ENCODE measurements around the gene MARK4.
"Not testable (repeated sequence)": the region's sequence is repeated elsewhere in the genome, so short reads cannot be mapped to it uniquely, and the experiment has no call there.

The MARK4 gene

DNA sequence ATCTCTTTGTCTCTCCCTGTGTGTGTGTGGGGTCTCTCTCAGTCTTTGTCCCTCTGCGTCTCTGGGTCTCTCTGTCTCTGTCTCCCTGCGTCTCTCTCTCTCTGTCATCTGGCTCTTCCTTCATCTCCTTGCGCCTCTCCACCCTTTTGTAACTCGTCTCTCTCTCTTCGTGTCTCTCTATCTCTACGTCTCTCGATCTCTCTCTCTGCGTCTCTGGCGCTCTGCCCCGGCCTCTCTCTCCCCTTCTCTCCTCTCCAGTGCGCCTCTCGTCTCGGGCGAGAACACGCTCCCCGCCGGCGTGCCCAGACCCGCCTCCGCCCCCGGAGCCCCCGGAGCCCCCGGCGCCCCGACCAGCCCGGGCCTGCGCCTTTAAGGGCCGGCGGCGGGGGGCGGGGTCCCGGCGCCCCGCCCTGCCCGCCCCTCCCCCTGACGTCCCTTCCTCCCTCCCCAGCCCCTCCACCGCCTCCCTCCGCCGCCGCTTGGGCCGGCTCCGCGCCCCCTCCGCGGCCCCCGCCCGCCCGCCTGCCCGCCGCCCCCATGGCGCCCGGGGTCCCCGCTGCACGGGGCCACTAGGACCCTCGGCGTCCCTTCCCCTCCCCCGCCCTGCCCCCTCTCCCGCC is at the start of gene MARK4:
Gene MARK4, plus strand, starts transcription at position 440 of the 620 bp plus-strand sequence. CDS start 318 bp downstream, outside the sequence.
- DNase-seq = peak; percentile 85

GRCh38 chr19:45202637-45203036 is 48.4 kb upstream of the MARK4 start:
- DNase-seq = no peak

GRCh38 chr19:45205810-45206209 is 45.3 kb upstream of the MARK4 start:
- no peak for DNase-seq

DNA sequence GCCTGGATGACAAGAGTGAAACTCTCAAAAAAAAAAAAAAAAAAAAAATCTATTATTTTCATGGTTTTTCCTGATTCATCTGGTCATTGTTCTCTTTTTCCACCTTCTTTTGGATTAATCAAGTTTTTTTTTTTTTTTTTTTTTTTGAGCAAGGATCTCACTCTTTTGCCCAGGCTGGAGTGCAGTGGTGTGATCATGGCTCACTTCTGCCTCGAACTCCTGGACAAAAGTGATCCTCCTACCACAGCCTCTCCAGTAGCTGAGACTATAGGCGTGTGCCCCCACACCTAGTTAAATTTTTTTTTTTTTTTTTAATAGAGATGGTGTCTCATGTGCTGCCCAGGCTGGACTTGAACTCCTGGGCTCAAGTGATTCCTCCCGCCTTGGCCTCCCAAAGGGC is 44.7 kb upstream of the MARK4 start:
- DNase-seq = no peak

- DNase-seq = no peak
These were observed 39.2 kb upstream of the MARK4 start for GRCh38 chr19:45211751-45212381.

GRCh38 chr19:45213031-45213430 is 38.0 kb upstream of the MARK4 start:
- no peak for DNase-seq

DNA sequence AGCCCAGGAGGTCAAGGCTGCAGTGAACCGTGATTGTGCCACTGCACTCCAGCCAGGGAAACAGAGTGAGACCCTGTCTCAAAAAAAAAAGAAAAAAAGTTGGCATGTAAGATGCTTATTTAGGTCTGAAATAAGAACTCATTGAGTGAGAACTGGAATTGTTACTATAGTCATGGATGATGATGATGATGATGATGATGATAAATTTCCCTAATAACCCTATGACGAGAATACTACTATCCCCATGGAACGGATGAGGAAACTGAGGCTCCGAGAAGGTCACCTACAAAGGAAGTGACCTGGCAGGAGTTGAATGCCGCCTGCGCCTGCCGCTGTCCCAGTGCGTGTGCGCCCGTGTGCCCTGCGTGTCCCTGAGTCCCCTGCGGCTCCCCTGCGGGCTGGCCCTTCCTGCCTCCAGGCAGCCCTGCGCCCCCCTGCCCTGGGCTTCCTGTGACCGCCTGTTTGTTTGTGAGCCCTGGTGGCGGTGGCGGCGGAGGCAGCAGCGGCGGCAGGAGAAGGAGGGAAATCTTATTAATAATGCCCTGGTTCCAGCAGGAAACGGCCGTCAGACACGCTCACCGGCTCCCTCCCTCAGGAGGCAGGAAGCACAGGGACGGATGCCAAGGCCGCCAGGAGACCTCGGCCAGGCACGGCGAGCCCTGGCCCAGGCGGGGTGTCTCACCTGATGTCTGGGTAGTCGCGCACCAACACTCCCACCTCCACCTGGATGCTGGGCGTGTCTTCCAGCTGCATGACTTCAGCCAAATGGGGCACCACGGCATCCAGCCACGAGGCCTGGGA is 35.5 kb upstream of the MARK4 start:
- no peak for DNase-seq

DNA sequence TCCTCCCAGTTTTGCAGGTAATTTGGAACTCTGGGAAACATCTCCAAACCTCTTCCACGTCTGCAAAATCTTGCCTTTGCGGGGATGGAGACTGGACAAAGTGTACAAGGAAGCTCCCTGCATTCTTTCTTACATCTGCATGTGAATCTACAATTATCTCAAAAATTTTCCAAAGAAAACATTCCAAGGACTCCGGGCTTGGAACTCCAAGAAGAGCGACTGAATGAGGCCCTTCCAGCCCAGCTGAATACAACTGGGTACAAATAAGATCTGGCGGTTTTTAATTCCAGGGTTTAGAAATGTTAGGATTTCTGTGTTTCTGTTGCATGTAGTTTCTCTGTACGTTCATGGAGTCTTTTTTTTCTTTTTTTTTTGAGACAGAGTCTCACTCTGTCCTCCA is 34.4 kb upstream of the MARK4 start:
- no peak for DNase-seq

DNA sequence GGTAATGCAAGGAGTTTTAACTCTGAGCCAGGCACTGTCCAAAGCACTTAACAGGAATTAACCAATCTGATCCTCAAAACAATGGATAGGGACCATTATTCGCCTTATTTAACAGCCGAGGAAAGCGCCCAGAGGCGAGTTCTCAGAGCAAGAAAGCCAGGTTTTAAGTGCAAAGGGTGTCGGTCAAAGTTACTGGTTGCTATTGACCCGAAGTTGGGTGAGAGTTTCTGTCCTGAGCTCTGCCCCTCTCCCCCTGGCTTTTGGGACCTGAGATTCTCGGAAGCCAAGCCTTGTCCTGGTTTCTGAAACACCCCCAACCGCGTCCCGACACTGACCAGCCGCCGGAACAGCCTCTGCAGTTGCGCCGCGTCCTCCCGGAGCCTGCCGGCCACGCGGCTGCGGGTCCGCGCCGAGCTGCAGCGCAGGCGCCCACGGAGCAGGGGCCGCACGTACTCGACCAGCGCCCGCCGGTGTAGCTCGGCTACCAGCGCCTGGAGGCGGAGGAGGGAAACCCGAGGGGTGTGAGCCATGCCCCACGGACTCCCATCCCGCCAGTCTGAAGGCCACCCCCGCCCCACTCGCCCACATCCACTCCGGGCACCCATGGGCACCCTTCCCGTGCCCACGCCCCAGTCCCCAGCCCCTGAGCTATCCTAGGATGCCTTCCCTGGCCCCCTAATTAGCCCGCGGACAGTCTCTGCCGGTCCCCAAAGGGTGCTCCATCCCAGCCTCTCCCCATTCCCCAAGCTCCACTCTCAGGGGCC is 33.7 kb upstream of the MARK4 start:
- DNase-seq = no peak

- no peak for DNase-seq
These were observed 33.1 kb upstream of the MARK4 start for GRCh38 chr19:45217957-45218334.

DNA sequence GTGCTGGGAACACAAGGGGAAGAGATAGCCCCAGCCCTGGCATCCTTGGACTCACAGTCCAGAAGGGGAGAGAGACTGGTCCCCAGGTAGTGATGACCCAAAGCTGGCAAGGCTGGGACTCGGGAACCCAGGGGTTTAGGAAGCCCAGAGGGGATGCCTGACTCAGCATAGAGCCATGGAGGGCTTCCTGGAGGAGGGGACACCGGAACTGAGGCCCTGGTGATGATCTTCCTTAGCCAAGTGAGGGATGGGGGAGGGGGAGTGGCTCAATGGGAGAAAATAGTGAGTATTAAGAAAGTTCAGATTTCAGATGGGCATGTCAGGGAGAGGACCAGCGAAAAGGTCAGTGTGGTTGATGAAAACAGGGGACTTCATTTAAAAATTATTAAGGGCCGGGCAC is 32.6 kb upstream of the MARK4 start:
- no peak for DNase-seq

DNA sequence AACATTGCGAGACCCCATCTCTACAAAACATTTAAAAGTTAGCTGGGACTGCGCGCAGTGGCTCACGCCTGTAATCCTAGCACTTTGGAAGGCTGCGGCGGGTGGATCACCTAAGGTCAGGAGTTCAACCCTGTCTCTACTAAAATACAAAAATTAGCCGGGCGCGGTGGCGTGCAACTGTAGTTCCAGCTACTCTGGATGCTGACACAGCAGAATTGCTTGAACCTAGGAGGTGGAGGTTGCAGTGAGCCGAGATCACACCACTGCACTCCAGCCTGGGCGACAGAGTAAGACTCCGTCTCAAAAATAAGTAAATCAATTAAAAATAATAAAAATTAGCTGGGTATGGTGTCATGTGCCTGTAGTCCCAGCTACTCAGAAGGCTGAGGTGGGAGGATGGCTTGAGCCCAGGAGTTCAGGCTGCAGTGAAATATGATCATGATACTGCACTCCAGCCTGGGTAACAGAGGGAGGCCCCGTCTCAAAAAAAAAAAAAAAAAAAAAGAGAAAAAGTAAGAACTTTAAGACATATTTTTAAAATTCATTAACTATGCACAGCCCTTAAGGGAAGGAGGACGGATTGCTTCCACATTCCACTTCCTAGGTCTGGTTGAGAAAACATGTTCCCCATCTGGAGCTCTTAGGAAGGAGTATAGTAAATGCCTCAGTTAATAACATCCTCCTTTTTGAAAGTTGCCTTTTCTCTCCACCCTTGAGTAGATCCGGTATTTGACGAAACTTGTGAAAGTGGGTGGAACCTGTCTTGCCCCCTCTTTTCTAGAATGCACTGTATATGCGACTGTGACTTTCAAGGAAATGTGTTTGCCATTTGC is 31.9 kb upstream of the MARK4 start:
- no peak for DNase-seq

GRCh38 chr19:45222724-45223123 is 28.3 kb upstream of the MARK4 start:
- no peak for DNase-seq

DNA sequence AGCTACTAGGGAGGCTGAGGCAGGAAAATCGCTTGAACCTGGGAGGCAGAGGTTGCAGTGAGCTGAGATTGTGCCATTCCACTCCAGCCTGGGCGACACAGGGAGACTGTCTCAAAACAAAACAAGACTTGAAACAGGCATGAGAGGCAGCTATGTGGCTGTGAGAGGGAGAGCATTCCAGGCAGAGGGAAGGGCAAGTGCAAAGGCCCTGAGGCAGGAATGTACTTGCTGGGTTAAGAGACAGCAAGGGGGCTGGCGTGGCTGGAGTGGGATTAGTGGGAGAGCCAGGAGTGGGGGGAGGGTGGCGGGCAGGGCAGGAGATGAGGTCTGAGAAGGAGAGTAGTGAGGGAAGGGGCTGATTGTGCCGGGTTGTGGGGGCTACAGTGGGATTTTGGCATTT is 27.2 kb upstream of the MARK4 start:
- DNase-seq = no peak

DNA sequence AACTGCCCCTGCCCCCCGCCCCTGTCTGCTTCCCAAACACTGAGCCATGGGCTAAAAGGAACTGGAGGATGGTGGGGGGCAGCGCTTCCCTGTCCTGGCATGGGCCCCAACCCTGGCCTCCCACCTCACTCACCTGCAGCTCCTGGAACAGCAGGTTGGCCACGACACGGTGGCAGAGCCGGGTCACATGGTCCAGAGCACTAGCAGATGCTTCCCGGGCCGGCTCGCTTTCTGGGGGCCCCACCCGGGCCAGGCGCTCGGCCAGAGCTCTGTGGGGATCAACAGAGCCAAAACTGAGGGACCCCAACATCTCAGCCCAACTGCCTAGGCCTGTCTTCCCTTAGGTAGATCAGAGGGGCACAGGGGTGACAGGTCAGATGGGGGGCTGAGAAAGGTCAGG is 26.4 kb upstream of the MARK4 start:
- no peak for DNase-seq

DNA sequence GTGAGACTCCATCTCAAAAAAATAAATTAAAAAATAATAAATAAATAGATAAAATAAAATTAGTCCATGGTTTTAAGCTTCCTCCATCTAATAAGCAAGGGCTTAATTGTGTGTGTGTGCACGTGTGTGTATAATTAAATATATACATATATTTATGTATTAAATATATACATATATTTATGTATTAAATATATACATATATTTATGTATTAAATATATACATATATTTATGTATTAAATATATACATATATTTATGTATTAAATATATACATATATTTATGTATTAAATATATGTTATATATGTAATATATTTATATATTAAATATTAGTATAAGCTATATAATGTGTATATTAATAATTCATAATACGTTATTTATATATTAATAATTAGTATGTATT is 22.0 kb upstream of the MARK4 start:
- not testable (repeated sequence) for DNase-seq

GRCh38 chr19:45231891-45232290 is 19.2 kb upstream of the MARK4 start:
- no peak for DNase-seq

- DNase-seq = no peak
These were observed 16.8 kb upstream of the MARK4 start for GRCh38 chr19:45234089-45234869.

DNA sequence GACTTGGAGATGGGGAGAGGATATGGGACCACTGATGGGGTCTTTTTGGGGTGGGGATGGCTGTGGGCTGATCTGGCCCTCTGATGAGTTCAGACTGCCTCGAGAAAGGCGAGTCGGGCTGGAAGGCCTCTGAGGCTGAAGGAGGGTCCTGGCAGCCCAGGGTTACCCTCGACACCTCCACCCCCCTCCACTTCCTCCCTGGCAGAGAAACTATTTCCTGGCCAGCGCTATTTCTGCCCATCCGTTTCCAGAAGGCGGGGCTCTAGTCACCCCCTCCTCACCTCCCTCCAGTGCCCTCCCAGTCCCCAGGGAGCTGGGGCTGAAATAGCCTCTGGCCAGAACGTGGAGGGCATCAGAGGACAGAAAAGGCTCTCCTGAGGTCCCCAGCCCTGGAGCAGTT is 15.6 kb upstream of the MARK4 start:
- DNase-seq = no peak

DNA sequence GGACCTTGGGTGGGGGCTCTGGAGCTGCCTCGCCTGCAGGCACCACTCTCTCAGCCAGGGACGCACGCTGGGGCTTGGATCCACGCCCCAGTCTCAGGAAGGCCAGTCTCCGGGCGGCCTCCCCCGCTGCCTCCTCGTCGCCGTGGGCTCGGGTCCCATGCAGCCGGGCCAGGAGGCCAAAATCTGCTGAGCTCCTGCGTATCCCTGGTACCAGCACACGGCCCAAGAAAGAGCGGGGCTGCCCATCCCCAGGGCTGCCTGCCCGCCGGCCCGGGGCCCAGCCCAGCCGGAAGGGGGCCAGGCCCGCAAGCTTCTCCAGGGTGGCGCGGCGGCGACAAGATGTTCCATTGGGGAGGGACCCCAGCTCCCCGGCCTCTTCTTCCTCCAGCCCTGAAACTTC is 12.5 kb upstream of the MARK4 start:
- no peak for DNase-seq

GRCh38 chr19:45243144-45243732 is 7.8 kb upstream of the MARK4 start:
- no peak for DNase-seq

Data from NCI-H2171 treated with DMSO at 0.1 percent for 48 hours (cell line).